Measurements from ENCODE around the gene DLG4. TPM values are rescaled to one million over a fixed set of nuclear protein-coding genes. Genes with fewer than 3 reads are reported as not detected.

Gene DLG4
- total and polyA plus RNA-seq, 10 donors = 3.0 to 38.5 (median 23.5) TPM

DNA sequence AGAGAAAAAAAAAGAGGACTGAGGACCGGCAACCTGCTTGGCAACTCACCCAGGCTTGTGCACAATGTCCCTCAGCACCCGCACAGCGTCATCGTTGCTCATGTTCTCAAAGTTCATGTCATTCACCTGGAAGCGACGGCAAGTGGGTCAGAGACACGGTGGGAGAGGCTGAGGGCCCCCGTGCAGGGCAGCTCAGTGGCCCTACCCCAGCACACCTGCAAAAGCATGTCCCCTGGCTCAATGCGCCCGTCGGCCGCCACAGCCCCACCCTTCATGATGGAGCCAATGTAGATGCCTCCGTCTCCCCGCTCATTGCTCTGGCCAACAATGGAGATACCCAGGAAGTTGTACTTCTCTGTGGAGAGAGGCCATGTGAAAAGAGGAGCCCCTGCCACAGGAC lies 9.3 kb upstream of the DLG4 start:
- intact Hi-C loops (cut with DNase I; ENCODE audit: low total_unique reads) = no loop called here
- Histone ChIP-seq H3K4me3 (no peak overlapping the region), H3K27me3 (replicated peaks in 1 of 7) (no peaks in the 10 kb centered on the region), H3K36me3 (peaks cover 0 to 70% (median 64%) of the 10 kb centered on the region in 6 donors), H3K27ac (no peak overlapping the region), H3K4me1 (peaks cover 0 to 37% (median 26%) of the 10 kb centered on the region in 6 donors), H3K9me3 (no peaks in the 10 kb centered on the region)
- TF ChIP-seq, protein P1, sequence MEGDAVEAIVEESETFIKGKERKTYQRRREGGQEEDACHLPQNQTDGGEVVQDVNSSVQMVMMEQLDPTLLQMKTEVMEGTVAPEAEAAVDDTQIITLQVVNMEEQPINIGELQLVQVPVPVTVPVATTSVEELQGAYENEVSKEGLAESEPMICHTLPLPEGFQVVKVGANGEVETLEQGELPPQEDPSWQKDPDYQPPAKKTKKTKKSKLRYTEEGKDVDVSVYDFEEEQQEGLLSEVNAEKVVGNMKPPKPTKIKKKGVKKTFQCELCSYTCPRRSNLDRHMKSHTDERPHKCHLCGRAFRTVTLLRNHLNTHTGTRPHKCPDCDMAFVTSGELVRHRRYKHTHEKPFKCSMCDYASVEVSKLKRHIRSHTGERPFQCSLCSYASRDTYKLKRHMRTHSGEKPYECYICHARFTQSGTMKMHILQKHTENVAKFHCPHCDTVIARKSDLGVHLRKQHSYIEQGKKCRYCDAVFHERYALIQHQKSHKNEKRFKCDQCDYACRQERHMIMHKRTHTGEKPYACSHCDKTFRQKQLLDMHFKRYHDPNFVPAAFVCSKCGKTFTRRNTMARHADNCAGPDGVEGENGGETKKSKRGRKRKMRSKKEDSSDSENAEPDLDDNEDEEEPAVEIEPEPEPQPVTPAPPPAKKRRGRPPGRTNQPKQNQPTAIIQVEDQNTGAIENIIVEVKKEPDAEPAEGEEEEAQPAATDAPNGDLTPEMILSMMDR (IDR thresholded peaks at IDR 0.05 in 8 of 11, conservative IDR thresholded peaks at IDR 0.05 in 3 of 11) = no peak
- TF ChIP-seq POLR2AphosphoS5 (IDR thresholded peaks at IDR 0.05) (no peak), POLR2A (IDR thresholded peaks at IDR 0.05) (no peak)
- 90 to 95% (median 94%) methylated on average over 11 to 14 of the region's 14 CpGs for WGBS, 5 donors
- no peak for DNase-seq

DNA sequence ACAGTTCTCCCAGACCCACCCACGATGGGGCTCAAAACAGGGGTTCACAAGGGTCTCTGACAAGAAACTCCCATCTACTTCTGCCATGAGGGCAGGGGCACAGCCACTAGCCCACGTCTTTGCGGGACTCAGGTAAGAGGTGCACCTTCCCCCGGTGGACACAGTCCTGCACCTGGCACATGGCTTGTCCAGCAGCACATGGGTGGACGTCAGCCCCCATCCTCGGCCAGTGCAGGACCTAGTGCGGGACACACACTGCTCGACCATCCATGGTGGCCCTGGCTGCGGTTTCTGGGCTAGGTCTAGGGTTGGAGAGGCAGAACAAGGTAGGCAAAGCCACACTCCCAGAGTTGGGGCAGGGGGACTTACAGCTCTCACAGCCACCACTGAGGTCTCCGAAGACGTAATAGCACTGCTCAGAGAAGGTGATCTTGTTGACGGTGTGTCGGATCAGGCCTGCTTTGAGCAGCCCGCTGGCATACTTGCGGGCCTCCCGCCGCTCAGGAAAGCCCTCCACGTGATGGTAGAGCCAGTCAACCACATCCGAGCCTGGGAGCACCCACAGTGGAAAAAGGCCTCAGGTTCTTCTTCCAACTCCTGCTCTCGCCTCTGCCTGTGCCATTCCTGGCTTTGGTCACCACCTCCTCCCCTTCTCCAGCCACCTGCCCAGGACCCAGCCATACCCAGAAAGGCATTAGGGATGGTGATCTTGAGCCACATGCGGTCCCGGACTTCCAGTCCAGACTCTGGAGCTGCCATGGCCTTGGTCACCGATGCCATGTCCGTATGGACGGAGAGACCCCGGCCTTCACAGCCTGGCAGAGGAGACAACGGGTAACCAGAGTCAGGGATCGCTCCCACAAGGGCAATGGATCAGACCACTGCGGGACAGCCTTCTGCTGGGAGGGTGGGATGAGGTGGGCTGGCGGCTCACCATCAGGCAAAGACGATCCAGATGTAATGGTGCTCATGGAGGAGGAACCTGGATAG lies 7.4 kb upstream of the DLG4 start:
- H3K9me3 ChIP-seq = no peaks in the 10 kb centered on the region
- H3K27ac ChIP-seq = no peak overlapping the region
- intact Hi-C loops (cut with DNase I; ENCODE audit: low total_unique reads) = no loop called here
- peaks cover 0 to 29% (median 10%) of the 10 kb centered on the region in 6 donors for H3K4me1 ChIP-seq
- TF ChIP-seq POLR2A (IDR thresholded peaks at IDR 0.05) = no peak
- TF ChIP-seq POLR2AphosphoS5 (IDR thresholded peaks at IDR 0.05) = peak; percentile 3 to 56 (median 26)
- WGBS, 5 donors = 92 to 95% (median 95%) methylated on average over 27 to 31 of the region's 31 CpGs
- H3K4me3 ChIP-seq = no peak overlapping the region
- H3K27me3 ChIP-seq (replicated peaks in 1 of 7) = no peaks in the 10 kb centered on the region
- H3K36me3 ChIP-seq = peaks cover 0 to 89% (median 82%) of the 10 kb centered on the region in 6 donors
- DNase-seq = no peak

- Histone ChIP-seq H3K36me3 (peaks cover 0 to 99% (median 84%) of the 10 kb centered on the region in 6 donors), H3K4me3 (no peak overlapping the region), H3K27me3 (replicated peaks in 1 of 7) (no peaks in the 10 kb centered on the region), H3K9me3 (no peaks in the 10 kb centered on the region), H3K4me1 (peaks cover 2 to 29% (median 13%) of the 10 kb centered on the region in 6 donors), H3K27ac (no peak overlapping the region)
- peak in 2 of 3 donors; percentile 30 to 40 for TF ChIP-seq POLR2AphosphoS5 (IDR thresholded peaks at IDR 0.05)
- TF ChIP-seq POLR2A (IDR thresholded peaks at IDR 0.05) = no peak
- TF ChIP-seq, protein P1 (IDR thresholded peaks at IDR 0.05 in 8 of 11, conservative IDR thresholded peaks at IDR 0.05 in 3 of 11) = no peak
- no peak for DNase-seq
- intact Hi-C loops (cut with DNase I; ENCODE audit: low total_unique reads) = no loop called here
- WGBS, 5 donors = 83 to 96% (median 89%) methylated on average over 16 to 21 of the region's 21 CpGs
Observed at GRCh38 chr17:7225711-7226331, 6.2 kb upstream of the DLG4 start.

DNA sequence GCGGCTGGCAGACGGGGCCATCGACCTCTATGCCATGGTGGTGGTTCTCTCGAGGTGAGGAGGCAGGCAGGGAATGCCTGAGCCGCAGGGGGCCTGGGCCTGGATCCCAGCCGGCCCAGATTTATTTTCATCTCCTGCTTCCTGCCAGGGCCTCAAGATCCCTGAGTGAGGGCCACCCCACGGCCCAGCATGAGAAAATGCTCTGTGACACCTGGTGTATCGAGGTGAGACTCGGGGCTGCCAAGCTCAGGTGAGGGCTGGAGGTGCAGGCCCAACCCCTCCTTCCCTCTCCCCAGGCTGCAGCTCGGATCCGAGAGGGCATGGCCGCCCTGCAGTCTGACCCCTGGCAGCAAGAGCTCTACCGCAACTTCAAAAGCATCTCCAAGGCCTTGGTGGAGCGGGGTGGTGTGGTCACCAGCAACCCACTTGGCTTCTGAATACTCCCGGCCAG lies 5.0 kb upstream of the DLG4 start:
- Histone ChIP-seq H3K4me3 (no peak overlapping the region), H3K9me3 (no peaks in the 10 kb centered on the region), H3K27ac (peak overlapping the region in 1 of 8 donors; percentile 38), H3K36me3 (peaks cover 0 to 89% (median 76%) of the 10 kb centered on the region in 6 donors), H3K27me3 (replicated peaks in 1 of 7) (no peaks in the 10 kb centered on the region), H3K4me1 (peaks cover 9 to 36% (median 19%) of the 10 kb centered on the region in 6 donors)
- intact Hi-C loops (cut with DNase I; ENCODE audit: low total_unique reads) = no loop called here
- no peak for DNase-seq
- 68 to 85% (median 79%) methylated on average over 8 to 15 of the region's 15 CpGs for WGBS, 5 donors
- TF ChIP-seq, protein P1 (IDR thresholded peaks at IDR 0.05 in 8 of 11, conservative IDR thresholded peaks at IDR 0.05 in 3 of 11) = no peak
- peak in 2 of 3 donors; percentile 7 to 47 for TF ChIP-seq POLR2AphosphoS5 (IDR thresholded peaks at IDR 0.05)
